ENCODE measurements around the gene PDE4C. TPM values are rescaled to one million over a fixed set of nuclear protein-coding genes. Genes with fewer than 3 reads are reported as not detected.

Gene PDE4C
- total RNA-seq, 1 donor from 2014 or later, result 0.21 TPM

DNA sequence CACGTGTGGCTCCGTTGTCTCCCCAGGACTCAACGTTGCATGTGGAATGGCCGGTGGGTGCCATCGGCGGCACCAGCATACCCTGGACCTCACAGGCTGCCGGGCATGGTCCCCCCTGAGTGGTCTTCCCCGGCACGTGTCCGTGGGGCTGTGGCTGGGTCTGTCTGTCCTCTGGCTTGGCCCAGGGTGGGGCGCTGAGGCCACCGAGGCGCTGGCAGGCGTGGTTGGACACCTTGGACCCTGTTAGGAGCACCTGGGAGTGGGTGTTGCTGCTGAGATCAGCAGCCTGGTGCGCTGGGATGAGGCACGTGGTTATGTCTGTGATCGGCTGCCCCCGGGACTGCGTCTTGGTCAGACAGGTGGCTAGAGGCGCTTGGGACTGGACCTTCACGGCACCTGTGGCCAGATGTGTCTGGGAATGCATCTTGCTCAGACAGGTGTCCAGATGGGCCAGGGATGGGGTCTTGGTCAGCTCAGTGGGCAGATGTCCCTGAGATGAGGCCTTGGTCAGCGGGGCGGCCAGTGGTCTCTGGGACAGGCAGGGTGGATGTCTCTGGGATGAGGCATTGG, 38.8 kb upstream of the PDE4C start:
- no peaks in the 10 kb centered on the region for H3K27me3 Mint-ChIP-seq (ENCODE audit: unreplicated experiment)
- H3K27ac Mint-ChIP-seq (ENCODE audit: unreplicated experiment), result no peak overlapping the region
- H3K4me3 Mint-ChIP-seq (ENCODE audit: unreplicated experiment), result no peak overlapping the region
- DNase-seq (ENCODE audit: extremely low spot score, unreplicated experiment), result no peak
- TF ChIP-seq, protein P1, sequence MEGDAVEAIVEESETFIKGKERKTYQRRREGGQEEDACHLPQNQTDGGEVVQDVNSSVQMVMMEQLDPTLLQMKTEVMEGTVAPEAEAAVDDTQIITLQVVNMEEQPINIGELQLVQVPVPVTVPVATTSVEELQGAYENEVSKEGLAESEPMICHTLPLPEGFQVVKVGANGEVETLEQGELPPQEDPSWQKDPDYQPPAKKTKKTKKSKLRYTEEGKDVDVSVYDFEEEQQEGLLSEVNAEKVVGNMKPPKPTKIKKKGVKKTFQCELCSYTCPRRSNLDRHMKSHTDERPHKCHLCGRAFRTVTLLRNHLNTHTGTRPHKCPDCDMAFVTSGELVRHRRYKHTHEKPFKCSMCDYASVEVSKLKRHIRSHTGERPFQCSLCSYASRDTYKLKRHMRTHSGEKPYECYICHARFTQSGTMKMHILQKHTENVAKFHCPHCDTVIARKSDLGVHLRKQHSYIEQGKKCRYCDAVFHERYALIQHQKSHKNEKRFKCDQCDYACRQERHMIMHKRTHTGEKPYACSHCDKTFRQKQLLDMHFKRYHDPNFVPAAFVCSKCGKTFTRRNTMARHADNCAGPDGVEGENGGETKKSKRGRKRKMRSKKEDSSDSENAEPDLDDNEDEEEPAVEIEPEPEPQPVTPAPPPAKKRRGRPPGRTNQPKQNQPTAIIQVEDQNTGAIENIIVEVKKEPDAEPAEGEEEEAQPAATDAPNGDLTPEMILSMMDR (IDR thresholded peaks at IDR 0.05), result no peak
- no peaks in the 10 kb centered on the region for H3K9me3 Mint-ChIP-seq (ENCODE audit: unreplicated experiment)
- peaks cover 35% of the 10 kb centered on the region for H3K36me3 Mint-ChIP-seq (ENCODE audit: unreplicated experiment)
- no peaks in the 10 kb centered on the region for H3K4me1 Mint-ChIP-seq (ENCODE audit: unreplicated experiment)

DNA sequence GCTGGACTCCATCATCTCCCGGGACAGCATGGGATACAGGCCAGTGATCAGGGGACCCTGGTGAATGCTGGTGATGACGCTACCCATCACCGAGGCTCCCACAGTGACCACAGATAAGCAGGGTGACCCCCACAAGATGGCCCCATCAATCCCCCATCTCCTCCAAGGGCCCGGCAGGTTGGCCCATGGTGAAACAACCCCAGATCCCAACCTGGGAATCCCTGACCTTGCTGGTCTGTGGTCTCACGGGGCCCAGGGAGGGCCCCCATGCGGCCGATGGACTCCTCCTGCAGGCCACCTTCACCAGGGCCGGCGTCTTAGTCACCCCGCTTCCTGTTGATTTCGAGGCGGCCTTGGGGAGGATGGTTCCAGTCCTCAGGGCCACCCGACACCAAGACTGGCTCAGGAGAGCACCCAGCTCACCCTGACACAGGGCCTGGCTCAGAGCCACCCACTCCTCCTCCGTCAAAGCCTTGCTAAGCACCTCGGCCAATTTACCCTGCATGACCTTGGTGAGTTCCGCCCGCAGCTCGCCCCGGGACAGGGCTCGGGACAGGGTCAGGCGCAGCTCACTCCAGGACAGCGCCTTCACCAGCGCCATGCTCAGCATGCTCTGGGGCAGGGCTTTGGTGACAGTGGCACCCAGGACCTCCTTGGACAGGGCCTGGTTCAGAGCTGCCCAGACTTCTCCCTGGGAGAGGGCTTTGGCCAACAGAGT, 38.1 kb upstream of the PDE4C start:
- no peaks in the 10 kb centered on the region for H3K4me1 Mint-ChIP-seq (ENCODE audit: unreplicated experiment)
- peaks cover 35% of the 10 kb centered on the region for H3K36me3 Mint-ChIP-seq (ENCODE audit: unreplicated experiment)
- no peaks in the 10 kb centered on the region for H3K27me3 Mint-ChIP-seq (ENCODE audit: unreplicated experiment)
- no peak overlapping the region for H3K27ac Mint-ChIP-seq (ENCODE audit: unreplicated experiment)
- no peak for DNase-seq (ENCODE audit: extremely low spot score, unreplicated experiment)
- H3K4me3 Mint-ChIP-seq (ENCODE audit: unreplicated experiment), result no peak overlapping the region
- no peaks in the 10 kb centered on the region for H3K9me3 Mint-ChIP-seq (ENCODE audit: unreplicated experiment)
- TF ChIP-seq, protein P1 (IDR thresholded peaks at IDR 0.05), result no peak

DNA sequence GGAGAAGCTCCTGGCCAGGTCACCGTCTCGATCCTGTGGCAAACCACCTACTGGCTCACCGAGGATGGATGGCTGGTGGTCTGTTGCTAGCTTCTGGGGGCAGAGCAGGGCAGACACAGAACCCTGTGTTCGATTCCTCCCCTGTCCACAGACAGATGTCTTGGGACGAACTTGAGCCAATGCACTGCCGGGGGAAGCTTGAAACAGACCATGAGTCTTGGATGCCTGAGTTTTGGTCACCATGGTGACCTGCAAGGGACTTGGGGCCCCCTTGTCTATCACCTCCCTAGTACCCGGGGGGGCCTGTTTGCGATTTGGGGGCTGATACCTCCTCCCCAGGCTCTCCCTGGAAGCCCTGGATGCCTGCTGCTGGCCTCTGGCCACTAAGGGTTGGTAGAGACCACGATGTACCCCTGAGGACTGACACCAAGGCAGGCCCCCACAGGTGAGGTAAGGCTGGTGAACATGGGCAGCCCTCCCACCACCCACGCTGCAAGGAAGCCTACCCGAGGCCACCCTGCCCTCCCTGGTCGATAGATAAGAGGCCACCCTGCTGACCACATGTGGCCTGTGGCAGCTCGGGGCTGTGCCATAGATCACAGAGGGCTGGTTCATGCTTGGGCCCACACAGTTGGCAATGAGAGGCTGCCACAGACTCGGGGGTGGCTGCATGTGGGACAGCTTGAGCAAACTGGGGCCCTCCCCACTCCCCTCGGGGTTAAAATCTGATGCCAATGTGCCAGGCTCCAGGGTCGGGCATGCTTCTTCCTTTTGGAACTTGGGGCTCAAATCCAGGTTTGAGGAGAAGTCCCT, 37.3 kb upstream of the PDE4C start:
- H3K4me3 Mint-ChIP-seq (ENCODE audit: unreplicated experiment), result no peak overlapping the region
- TF ChIP-seq, protein P1 (IDR thresholded peaks at IDR 0.05), result no peak

DNA sequence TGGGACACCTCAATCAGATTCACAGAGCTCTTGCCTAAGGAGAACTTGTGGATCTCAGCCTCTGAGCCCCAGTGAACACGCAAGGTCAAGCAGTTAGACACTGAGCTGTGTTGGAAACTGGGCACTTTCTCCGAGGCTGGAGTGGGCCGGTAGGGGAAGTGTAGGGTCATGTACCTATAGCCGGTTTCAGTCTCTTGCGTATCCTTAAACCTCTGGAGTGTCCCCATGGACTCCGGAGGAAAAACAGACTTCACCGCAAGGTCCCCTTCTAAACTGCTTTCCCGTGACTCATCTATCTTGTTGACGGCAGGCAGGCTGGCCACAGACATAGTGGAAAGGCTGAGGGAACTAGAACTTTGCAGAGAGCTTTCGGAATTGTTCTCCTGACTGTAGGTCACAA, 36.7 kb upstream of the PDE4C start:
- Mint-ChIP-seq H3K4me1 (ENCODE audit: unreplicated experiment) (no peaks in the 10 kb centered on the region), H3K4me3 (ENCODE audit: unreplicated experiment) (no peak overlapping the region), H3K9me3 (ENCODE audit: unreplicated experiment) (no peaks in the 10 kb centered on the region), H3K36me3 (ENCODE audit: unreplicated experiment) (peaks cover 28% of the 10 kb centered on the region), H3K27me3 (ENCODE audit: unreplicated experiment) (no peaks in the 10 kb centered on the region), H3K27ac (ENCODE audit: unreplicated experiment) (no peak overlapping the region)
- no peak for DNase-seq (ENCODE audit: extremely low spot score, unreplicated experiment)
- TF ChIP-seq, protein P1 (IDR thresholded peaks at IDR 0.05), result no peak

More for the DNA sequence above, 37.3 kb upstream of the PDE4C start:
- Mint-ChIP-seq H3K9me3 (ENCODE audit: unreplicated experiment) (no peaks in the 10 kb centered on the region), H3K36me3 (ENCODE audit: unreplicated experiment) (peaks cover 33% of the 10 kb centered on the region), H3K27ac (ENCODE audit: unreplicated experiment) (no peak overlapping the region), H3K27me3 (ENCODE audit: unreplicated experiment) (no peaks in the 10 kb centered on the region), H3K4me1 (ENCODE audit: unreplicated experiment) (no peaks in the 10 kb centered on the region)
- DNase-seq (ENCODE audit: extremely low spot score, unreplicated experiment), result no peak

DNA sequence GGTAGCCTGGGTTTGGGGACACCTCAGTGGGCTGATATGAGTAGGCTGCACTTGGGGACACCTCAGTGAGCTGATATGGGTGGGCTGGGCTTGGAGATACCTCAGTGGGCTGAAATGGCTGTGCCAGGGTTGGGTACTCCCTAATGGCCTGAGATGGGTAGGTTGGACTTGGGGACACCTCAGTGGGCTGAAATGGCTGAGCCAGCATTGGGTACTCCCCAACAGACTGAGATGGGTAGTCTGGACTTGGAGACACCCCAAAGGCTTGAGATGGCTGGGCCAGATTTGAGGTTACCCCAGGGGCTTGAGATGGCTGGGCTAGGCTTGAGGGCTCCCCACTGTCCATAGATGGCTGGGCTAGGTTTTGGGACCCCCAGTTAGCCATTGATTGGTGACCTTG, 35.9 kb upstream of the PDE4C start:
- TF ChIP-seq, protein P1 (IDR thresholded peaks at IDR 0.05), result no peak
- H3K36me3 Mint-ChIP-seq (ENCODE audit: unreplicated experiment), result peaks cover 22% of the 10 kb centered on the region
- no peak overlapping the region for H3K4me3 Mint-ChIP-seq (ENCODE audit: unreplicated experiment)
- H3K27me3 Mint-ChIP-seq (ENCODE audit: unreplicated experiment), result no peaks in the 10 kb centered on the region
- no peak for DNase-seq (ENCODE audit: extremely low spot score, unreplicated experiment)
- no peaks in the 10 kb centered on the region for H3K4me1 Mint-ChIP-seq (ENCODE audit: unreplicated experiment)
- no peak overlapping the region for H3K27ac Mint-ChIP-seq (ENCODE audit: unreplicated experiment)
- H3K9me3 Mint-ChIP-seq (ENCODE audit: unreplicated experiment), result no peaks in the 10 kb centered on the region

Measured in osteocyte (in vitro differentiated cells).